Peyer's patch (tissue), 4 donors: ENCODE results near the gene TRPC4. TPM values are rescaled to one million over a fixed set of nuclear protein-coding genes. Genes with fewer than 3 reads are reported as not detected.
A peak's percentile ranks its signal among the peaks of the same experiment; 100 is the strongest.

Experiments used
- DNase-seq, 3 donors: peaks; one replicate each; pipeline ENCODE4 v3.0.0-alpha.2; 2017 to 2019
- H3K27ac ChIP-seq, 4 donors: fragments of 200-600 bp; sonication (generic); one replicate each; pipeline ENCODE4 v1.5.1; 2016 to 2019
- H3K27me3 ChIP-seq, 2 donors: fragments of 200-600 bp; sonication (generic); one replicate each; pipeline ENCODE4 v1.5.1; 2019
- H3K36me3 ChIP-seq, 3 donors: fragments of 200-600 bp; sonication (generic); one replicate each; pipeline ENCODE4 v1.5.1; 2016 to 2019
- H3K4me1 ChIP-seq, 4 donors: fragments of 200-600 bp; sonication (generic); one replicate each; pipeline ENCODE4 v1.5.1; 2016 to 2019
- H3K4me3 ChIP-seq, 4 donors: fragments of 200-600 bp; sonication (generic); 1 replicate in 3 of 4; 2 replicates in 1 of 4; pipeline ENCODE4 v1.5.1; 2016 to 2019; ENCODE audit warnings: mild to moderate bottlenecking in 1 of 4
- H3K9me3 ChIP-seq, 4 donors: fragments of 200-600 bp; sonication (generic); one replicate each; pipeline ENCODE4 v1.5.1; 2016 to 2019; ENCODE audit warnings: mild to moderate bottlenecking in 1 of 4
- CTCF ChIP-seq, 6 experiments: fragments of 450-650 bp in 4 of 6; fragments of 200-600 bp in 2 of 6; sonication (generic) in 1 of 6; IDR thresholded peaks; one replicate each; pipeline ENCODE4 v1.5.1; 2017 to 2019; ENCODE audit warnings: antibody characterized with exemption in 6 of 6, mild to moderate bottlenecking in 3 of 6, moderate library complexity in 1 of 6
- POLR2A ChIP-seq, 2 donors: fragments of 450-650 bp; IDR thresholded peaks; one replicate each; pipeline ENCODE4 v1.5.1; 2017; ENCODE audit warnings: antibody characterized with exemption in 2 of 2, mild to moderate bottlenecking in 2 of 2, moderate library complexity in 2 of 2
- total RNA-seq, 4 donors: library from RNA; depleted of rRNA; stranded (reverse); fragments of >200 nt; gene quantifications; one replicate each; pipeline ENCODE4 v1.1.0, GENCODE V29; 2016

TRPC4 gene
- total RNA-seq, 4 donors from 2014 or later = 1.2 TPM; not detected in 3

GRCh38 chr13:37616131-37616530 lies 253.4 kb downstream of the TRPC4 start:
- no peaks in the 10 kb centered on the region for H3K9me3 ChIP-seq
- TF ChIP-seq CTCF (IDR thresholded peaks at IDR 0.05) = no peak
- no peak for TF ChIP-seq POLR2A (IDR thresholded peaks at IDR 0.05)
- no peak overlapping the region for H3K4me3 ChIP-seq
- no peaks in the 10 kb centered on the region for H3K36me3 ChIP-seq
- H3K27me3 ChIP-seq = no peaks in the 10 kb centered on the region
- H3K27ac ChIP-seq = no peak overlapping the region
- no peak for DNase-seq
- H3K4me1 ChIP-seq = no peaks in the 10 kb centered on the region

GRCh38 chr13:37615276-37615675 lies 254.3 kb downstream of the TRPC4 start:
- Histone ChIP-seq H3K27ac (no peak overlapping the region), H3K9me3 (no peaks in the 10 kb centered on the region), H3K4me1 (no peaks in the 10 kb centered on the region), H3K36me3 (no peaks in the 10 kb centered on the region), H3K4me3 (no peak overlapping the region), H3K27me3 (no peaks in the 10 kb centered on the region)
- TF ChIP-seq POLR2A (IDR thresholded peaks at IDR 0.05) = no peak
- no peak for TF ChIP-seq CTCF (IDR thresholded peaks at IDR 0.05)
- DNase-seq = no peak

GRCh38 chr13:37613638-37614037 lies 255.9 kb downstream of the TRPC4 start:
- H3K36me3 ChIP-seq = no peaks in the 10 kb centered on the region
- TF ChIP-seq CTCF (IDR thresholded peaks at IDR 0.05) (no peak), POLR2A (IDR thresholded peaks at IDR 0.05) (no peak)
- no peak overlapping the region for H3K4me3 ChIP-seq
- DNase-seq = no peak
- no peaks in the 10 kb centered on the region for H3K4me1 ChIP-seq
- no peaks in the 10 kb centered on the region for H3K27me3 ChIP-seq
- H3K9me3 ChIP-seq = no peaks in the 10 kb centered on the region
- no peak overlapping the region for H3K27ac ChIP-seq

- no peak overlapping the region for H3K27ac ChIP-seq
- H3K9me3 ChIP-seq = no peaks in the 10 kb centered on the region
- no peak overlapping the region for H3K4me3 ChIP-seq
- no peaks in the 10 kb centered on the region for H3K36me3 ChIP-seq
- H3K27me3 ChIP-seq = no peaks in the 10 kb centered on the region
- no peak for DNase-seq
- no peak for TF ChIP-seq POLR2A (IDR thresholded peaks at IDR 0.05)
- no peak for TF ChIP-seq CTCF (IDR thresholded peaks at IDR 0.05)
- no peaks in the 10 kb centered on the region for H3K4me1 ChIP-seq
Measured at GRCh38 chr13:37613236-37613635, 256.3 kb downstream of the TRPC4 start.

GRCh38 chr13:37608750-37609339 lies 260.7 kb downstream of the TRPC4 start:
- Histone ChIP-seq H3K36me3 (no peaks in the 10 kb centered on the region), H3K4me3 (no peak overlapping the region)
- TF ChIP-seq CTCF (IDR thresholded peaks at IDR 0.05) (peak in 2 of 6 experiments; percentile 9 to 17), POLR2A (IDR thresholded peaks at IDR 0.05) (no peak)

More at GRCh38 chr13:37608750-37609339, 260.7 kb downstream of the TRPC4 start:
- no peaks in the 10 kb centered on the region for H3K4me1 ChIP-seq
- no peak for DNase-seq
- H3K9me3 ChIP-seq = no peaks in the 10 kb centered on the region
- H3K27ac ChIP-seq = no peak overlapping the region
- no peaks in the 10 kb centered on the region for H3K27me3 ChIP-seq
